GM12892 (cell line): ENCODE measurements around the gene POLA1.
"Not testable (repeated sequence)": the region's sequence is repeated elsewhere in the genome, so short reads cannot be mapped to it uniquely, and the experiment has no call there.

Experiments used
- DNase-seq: peaks from one replicate; pipeline ENCODE4 v3.0.0; 2011; ENCODE audit not compliant: insufficient read length
- FAIRE-seq: peaks from 2 replicates; lab custom pipeline; 2011; peaks lifted over from hg19 to GRCh38; lab: Jason Lieb, UNC
- POLR2A ChIP-seq: IDR thresholded peaks from 2 replicates; pipeline ENCODE4 v1.6.1; 2011; ENCODE audit warnings: low read depth, low read length, control low read depth
- POLR2AphosphoS5 ChIP-seq: IDR thresholded peaks from 2 replicates; pipeline ENCODE4 v1.6.1; 2011; ENCODE audit warnings: low read depth, low read length, control low read depth
- TAF1 ChIP-seq: IDR thresholded peaks from 2 replicates; pipeline ENCODE4 v1.6.1; 2011; ENCODE audit warnings: low read depth, mild to moderate bottlenecking, control low read depth, low read length, borderline replicate concordance

Gene POLA1

DNA sequence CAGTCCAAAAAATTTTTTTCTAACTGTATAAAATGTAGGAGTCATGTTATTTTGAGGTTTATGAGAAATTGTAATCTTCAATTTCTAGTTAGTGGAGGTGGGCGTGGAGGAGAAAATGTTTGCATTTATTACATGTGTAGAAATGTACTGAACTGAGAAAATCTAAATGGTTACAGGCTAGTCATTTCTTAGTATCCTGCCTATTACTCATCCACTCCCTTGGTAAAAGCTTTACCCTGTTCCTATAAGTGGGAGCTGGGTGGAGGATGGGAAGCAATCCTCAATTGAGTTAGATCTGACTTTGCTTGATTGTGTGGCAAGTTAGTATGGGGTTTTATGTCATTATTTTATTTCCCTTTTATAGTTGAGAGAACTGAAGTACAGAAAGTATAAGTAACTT, 73.8 kb downstream of the POLA1 start:
- no peak for TF ChIP-seq POLR2AphosphoS5
- TF ChIP-seq TAF1, result no peak
- no peak for TF ChIP-seq POLR2A
- FAIRE-seq, result no peak
- no peak for DNase-seq

DNA sequence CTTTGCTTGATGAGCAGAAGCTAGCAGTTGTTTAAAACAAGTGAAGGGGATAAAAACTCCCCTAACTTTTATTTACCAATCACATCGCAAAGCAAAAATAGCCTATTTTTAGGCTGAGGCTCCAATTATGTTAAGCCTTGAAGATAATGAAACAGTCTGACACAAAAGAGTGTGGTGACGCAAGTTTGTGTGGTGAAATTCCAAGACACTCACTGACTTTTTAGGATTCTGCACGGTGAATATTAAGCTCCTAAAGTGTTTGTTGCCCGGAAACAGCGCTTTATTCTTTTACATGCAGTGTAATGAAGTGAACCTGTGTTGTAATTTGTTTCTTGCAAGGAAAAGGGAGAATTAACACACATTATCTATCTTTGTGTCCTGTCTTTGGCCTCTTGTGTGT, 74.8 kb downstream of the POLA1 start:
- no peak for DNase-seq
- no peak for FAIRE-seq
- TF ChIP-seq POLR2AphosphoS5 (no peak), TAF1 (no peak), POLR2A (no peak)

DNA sequence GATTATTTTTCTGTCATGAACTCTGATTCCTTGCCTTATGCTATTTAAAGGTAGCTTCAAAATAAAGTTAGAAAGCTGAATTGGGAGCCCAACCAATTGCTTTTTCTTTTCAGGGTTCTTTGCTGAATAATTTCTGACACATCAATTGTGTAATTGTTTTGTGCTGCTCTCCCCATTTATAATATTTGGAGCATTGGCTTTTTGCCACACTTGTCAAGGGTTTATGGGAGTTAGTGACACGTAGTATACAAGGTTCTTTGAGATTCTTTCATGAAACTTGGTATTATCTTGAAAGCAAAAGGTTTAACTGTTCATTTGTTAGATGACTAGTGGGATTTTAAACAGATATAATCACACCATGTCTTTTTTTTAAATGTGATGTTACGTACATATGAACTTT, 80.9 kb downstream of the POLA1 start:
- no peak for TF ChIP-seq POLR2A
- no peak for TF ChIP-seq POLR2AphosphoS5
- no peak for TF ChIP-seq TAF1
- no peak for FAIRE-seq

DNA sequence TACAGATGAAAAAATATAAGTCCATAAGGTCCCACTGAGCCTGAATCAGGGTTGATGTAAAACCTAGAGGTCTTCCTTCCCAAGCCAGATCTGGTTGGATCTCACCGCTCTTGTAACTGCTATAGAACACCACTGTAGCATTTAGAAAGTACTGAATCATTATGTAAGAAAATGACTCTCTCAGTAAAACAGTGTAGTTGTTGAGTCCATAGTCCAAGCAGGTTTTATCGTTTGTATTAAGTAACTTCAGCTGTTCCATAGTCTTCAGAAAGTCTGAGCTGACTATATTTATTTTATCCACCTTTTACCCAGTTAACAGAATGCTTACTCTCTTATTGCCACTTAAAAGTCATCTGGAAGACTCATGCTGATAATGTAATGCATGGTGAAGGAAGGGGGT, 82.2 kb downstream of the POLA1 start:
- DNase-seq, result no peak
- no peak for FAIRE-seq
- TF ChIP-seq POLR2A (no peak), TAF1 (no peak), POLR2AphosphoS5 (no peak)

More for the DNA sequence above, 80.9 kb downstream of the POLA1 start:
- no peak for DNase-seq

- peak; percentile 3 for DNase-seq
- peak; percentile 9 for FAIRE-seq
- TF ChIP-seq POLR2A, result no peak
- TF ChIP-seq TAF1, result no peak
- TF ChIP-seq POLR2AphosphoS5, result no peak
These were observed 83.9 kb downstream of the POLA1 start for GRCh38 chrX:24777660-24778059.

- TF ChIP-seq POLR2A (no peak), POLR2AphosphoS5 (no peak), TAF1 (no peak)
- no peak for FAIRE-seq
- DNase-seq, result no peak
These were observed 88.3 kb downstream of the POLA1 start for GRCh38 chrX:24782011-24782410.

DNA sequence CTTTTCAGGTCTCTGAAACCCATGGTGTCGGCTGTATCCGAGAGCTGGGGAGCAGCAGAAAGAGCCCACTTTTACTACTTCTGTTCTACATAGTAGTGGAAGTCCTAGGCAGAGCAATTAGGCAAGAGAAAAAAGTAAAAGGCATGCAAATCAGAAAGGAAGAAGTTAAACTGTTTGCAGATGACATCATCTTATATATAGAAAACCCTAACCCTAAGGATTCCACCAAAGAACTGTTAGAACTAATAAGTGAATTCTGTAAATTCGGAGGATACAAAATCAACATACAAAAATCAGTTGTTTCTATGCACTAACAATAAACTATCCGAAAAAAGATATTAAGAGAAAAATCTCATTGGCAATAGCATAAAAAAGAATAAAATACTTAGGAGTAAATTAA, 95.3 kb downstream of the POLA1 start:
- TF ChIP-seq POLR2A (no peak), TAF1 (no peak), POLR2AphosphoS5 (no peak)
- DNase-seq (no peak), FAIRE-seq (no peak)

DNA sequence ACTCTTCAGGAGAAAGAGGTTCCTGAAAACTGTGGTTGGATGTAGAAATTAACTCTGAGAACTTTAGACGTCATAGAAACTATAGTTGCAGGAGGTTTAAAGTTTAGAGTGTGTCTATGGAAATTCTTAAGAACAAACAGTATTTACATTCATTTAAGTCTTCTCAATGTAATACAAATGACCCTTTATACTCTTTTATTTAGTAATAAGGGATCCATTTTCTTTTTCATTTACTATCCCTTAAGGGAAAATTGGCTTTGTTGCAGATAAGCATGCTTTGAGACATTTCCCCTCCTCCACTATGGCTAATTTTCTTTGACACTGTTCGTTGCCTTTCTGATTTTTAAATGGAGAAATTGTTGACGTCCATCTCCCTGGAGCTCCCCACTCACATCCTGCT, 96.4 kb downstream of the POLA1 start:
- TF ChIP-seq TAF1 (no peak), POLR2A (no peak), POLR2AphosphoS5 (no peak)
- FAIRE-seq, result no peak

GRCh38 chrX:24796204-24796603, 102.5 kb downstream of the POLA1 start:
- DNase-seq (no peak), FAIRE-seq (no peak)
- TF ChIP-seq POLR2AphosphoS5, result no peak
- TF ChIP-seq TAF1, result no peak
- no peak for TF ChIP-seq POLR2A

More for the DNA sequence above, 96.4 kb downstream of the POLA1 start:
- DNase-seq, result no peak

DNA sequence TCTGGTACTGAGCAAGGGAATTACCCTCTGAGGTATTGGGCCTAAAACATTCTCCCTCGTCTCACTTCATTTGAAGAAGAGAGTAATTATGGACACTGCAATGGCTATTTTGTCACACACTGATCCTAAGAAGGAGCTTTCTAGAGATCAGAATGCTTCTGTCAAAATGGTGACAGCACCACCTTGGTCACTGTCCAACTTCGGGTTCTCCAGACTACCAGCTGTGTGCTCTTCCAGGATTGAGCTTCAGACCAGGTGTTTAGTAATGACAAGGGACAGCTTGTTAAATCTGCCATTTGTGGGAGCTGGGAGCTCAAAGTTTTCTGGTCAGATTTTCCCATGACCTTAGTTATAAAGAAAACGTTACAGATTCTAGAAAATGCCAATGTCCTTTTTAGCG, 105.4 kb downstream of the POLA1 start:
- DNase-seq (no peak), FAIRE-seq (no peak)
- TF ChIP-seq POLR2AphosphoS5 (no peak), POLR2A (no peak)

- TF ChIP-seq POLR2AphosphoS5 (no peak), TAF1 (no peak), POLR2A (no peak)
- FAIRE-seq (no peak), DNase-seq (no peak)
These were observed 105.8 kb downstream of the POLA1 start for GRCh38 chrX:24799565-24799964.

GRCh38 chrX:24805201-24805600, 111.5 kb downstream of the POLA1 start:
- no peak for TF ChIP-seq POLR2AphosphoS5
- no peak for TF ChIP-seq POLR2A
- no peak for TF ChIP-seq TAF1
- FAIRE-seq (no peak), DNase-seq (no peak)

DNA sequence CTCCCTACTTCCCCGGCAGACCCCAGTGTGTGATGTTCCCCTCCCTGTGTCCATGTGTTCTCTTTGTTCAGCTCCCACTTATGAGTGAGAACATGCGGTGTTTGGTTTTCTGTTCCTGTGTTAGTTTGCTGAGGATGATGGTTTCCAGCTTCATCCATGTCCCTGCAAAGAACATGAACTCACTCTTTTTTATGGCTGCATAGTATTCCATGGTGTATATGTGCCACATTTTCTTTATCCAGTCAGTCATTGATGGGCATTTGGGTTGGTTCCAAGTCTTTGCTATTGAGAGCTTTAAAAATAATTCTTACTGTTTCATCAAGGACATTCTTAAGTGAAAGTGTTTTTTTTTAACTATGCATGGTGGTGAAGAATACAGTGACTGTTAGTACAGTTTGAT, 126.1 kb downstream of the POLA1 start:
- not testable (repeated sequence) for DNase-seq, FAIRE-seq

GRCh38 chrX:24828147-24828546, 134.4 kb downstream of the POLA1 start:
- TF ChIP-seq TAF1 (no peak), POLR2A (no peak), POLR2AphosphoS5 (no peak)
- DNase-seq (no peak), FAIRE-seq (no peak)

- FAIRE-seq, result no peak
- TF ChIP-seq POLR2A (no peak), TAF1 (no peak), POLR2AphosphoS5 (no peak)
- DNase-seq, result no peak
These were observed 134.9 kb downstream of the POLA1 start for GRCh38 chrX:24828600-24828999.
